Endothelial cell of umbilical vein (primary cell): ENCODE results near the gene PARD3B. TPM values are rescaled to one million over a fixed set of nuclear protein-coding genes. Genes with fewer than 3 reads are reported as not detected.

Experiments
- BruUV-seq: library from RNA; stranded (reverse); fragments of 400-500 nt; replicated peaks from 2 replicates; lab custom pipeline; 2021; lab: Mats Ljungman, UMichigan
- CTCF ChIA-PET: fragments of 300-600, 350-600 bp; sonication (Branson Sonifier 250); formaldehyde crosslinking; loops from one replicate; lab custom pipeline; 2021; ENCODE audit warnings: antibody characterized with exemption, inconsistent platforms; lab: Charles Lee
- POLR2A ChIA-PET: fragments of 300-600, 350-600 bp; sonication (Branson Sonifier 250); formaldehyde crosslinking; loops from one replicate; lab custom pipeline; 2021; ENCODE audit warnings: antibody characterized with exemption, inconsistent platforms; lab: Charles Lee
- DNase-seq: peaks from one replicate; pipeline ENCODE4 v3.0.0-alpha.2; 2011; ENCODE audit warnings: low read depth, low spot score
- FAIRE-seq: peaks from 2 replicates; lab custom pipeline; 2011; peaks lifted over from hg19 to GRCh38; lab: Jason Lieb, UNC
- H2AFZ ChIP-seq: 2 replicates; pipeline ENCODE4 v1.6.0; 2012; ENCODE audit warnings: low read depth, low read length, control low read depth, inconsistent platforms
- H3K27ac ChIP-seq: 2 replicates; pipeline ENCODE4 v1.5.1; 2011; ENCODE audit warnings: low read depth, mild to moderate bottlenecking, control low read depth, low read length, moderate library complexity; ENCODE audit not compliant: insufficient read depth
- H3K27me3 ChIP-seq, 2 experiments: 2 replicates each; pipeline versions ENCODE4 v1.6.0 to v1.6.1; 2011; ENCODE audit warnings: low read length in 2 of 2, mixed read lengths in 1 of 2; ENCODE audit not compliant: control insufficient read depth in 2 of 2, insufficient read depth in 2 of 2
- H3K36me3 ChIP-seq, 2 experiments: 2 replicates in 1 of 2; 3 replicates in 1 of 2; pipeline ENCODE4 v1.5.1; 2011; ENCODE audit warnings: low read length in 2 of 2, mild to moderate bottlenecking in 1 of 2, moderate library complexity in 1 of 2; ENCODE audit not compliant: control insufficient read depth in 2 of 2, insufficient read depth in 2 of 2; ENCODE audit errors: extremely low read depth in 1 of 2
- H3K4me1 ChIP-seq: 3 replicates; pipeline ENCODE4 v1.5.1; 2011; ENCODE audit warnings: mild to moderate bottlenecking, low read length; ENCODE audit not compliant: control insufficient read depth, insufficient read depth; ENCODE audit errors: extremely low read depth
- H3K4me2 ChIP-seq: 2 replicates; pipeline ENCODE4 v1.6.1; 2011; ENCODE audit warnings: low read length, control low read depth, mixed read lengths; ENCODE audit not compliant: insufficient read depth
- H3K4me3 ChIP-seq, 3 experiments: fragments of 200-600 bp in 1 of 3; sonication (generic), shearing (Covaris generic) in 1 of 3; replicated peaks in 1 of 3; 2 replicates each; pipeline ENCODE4 v1.5.1; 2011 to 2016; ENCODE audit warnings: control low read depth in 3 of 3, low read length in 3 of 3, mild to moderate bottlenecking in 2 of 3, inconsistent platforms in 1 of 3, low read depth in 1 of 3, moderate library complexity in 1 of 3; ENCODE audit not compliant: insufficient read depth in 1 of 3
- H3K79me2 ChIP-seq: 2 replicates; pipeline ENCODE4 v1.6.0; 2012; ENCODE audit warnings: low read length, inconsistent platforms; ENCODE audit not compliant: control insufficient read depth, insufficient read depth
- H3K9ac ChIP-seq: replicated peaks from 2 replicates; pipeline ENCODE3; 2011; ENCODE audit warnings: low read length, control low read depth; ENCODE audit not compliant: insufficient read depth; ENCODE audit errors: extremely low read depth
- H3K9me1 ChIP-seq: replicated peaks from 3 replicates; pipeline ENCODE4 v1.6.0; 2011; ENCODE audit warnings: mild to moderate bottlenecking, low read length; ENCODE audit not compliant: control insufficient read depth, insufficient read depth; ENCODE audit errors: extremely low read depth
- H3K9me3 ChIP-seq: replicated peaks from 2 replicates; pipeline ENCODE4 v1.5.1; 2012; ENCODE audit warnings: low read length, inconsistent platforms; ENCODE audit not compliant: control insufficient read depth, insufficient read depth
- H4K20me1 ChIP-seq: replicated peaks from 2 replicates; pipeline ENCODE3; 2011; ENCODE audit warnings: mild to moderate bottlenecking, low read length; ENCODE audit not compliant: control insufficient read depth, insufficient read depth; ENCODE audit errors: extremely low read depth
- EZH2 ChIP-seq: IDR thresholded peaks from 2 replicates; pipeline ENCODE4 v1.6.1; 2012; ENCODE audit warnings: borderline replicate concordance, low read depth, mild to moderate bottlenecking, moderate library complexity, low read length, inconsistent platforms; ENCODE audit not compliant: severe bottlenecking
- FOS ChIP-seq: IDR thresholded peaks from 2 replicates; pipeline ENCODE4 v1.6.1; 2011; ENCODE audit warnings: mild to moderate bottlenecking, low read length, moderate library complexity, borderline replicate concordance; ENCODE audit not compliant: insufficient read depth
- GATA2 ChIP-seq: IDR thresholded peaks from 2 replicates; pipeline ENCODE4 v1.7.0; 2011; ENCODE audit warnings: low read depth, mild to moderate bottlenecking, moderate library complexity, mixed read lengths, low read length; ENCODE audit not compliant: insufficient read length, insufficient read depth
- JUN ChIP-seq: IDR thresholded peaks from 2 replicates; pipeline ENCODE4 v1.6.1; 2011; ENCODE audit warnings: borderline replicate concordance, low read depth; ENCODE audit not compliant: insufficient read length, insufficient read depth
- MYC ChIP-seq: IDR thresholded peaks from one replicate; pipeline ENCODE4 v1.6.1; 2011; ENCODE audit warnings: mild to moderate bottlenecking, low read depth, low read length
- POLR2A ChIP-seq: IDR thresholded peaks from 2 replicates; pipeline ENCODE4 v1.6.1; 2012; ENCODE audit warnings: low read depth, mild to moderate bottlenecking, control low read depth, low read length
- POLR2AphosphoS5 ChIP-seq: IDR thresholded peaks from 2 replicates; pipeline ENCODE4 v1.6.1; 2012; ENCODE audit warnings: low read depth, mild to moderate bottlenecking, control low read depth, low read length, moderate library complexity; ENCODE audit not compliant: insufficient read depth
- dilution Hi-C: fragments of 300-500 bp; cut with MboI; formaldehyde crosslinking; loops from one replicate; pipeline ENCODE4 v1.15.0; 2019; ENCODE audit warnings: low sequenced_read_pairs; ENCODE audit not compliant: extremely low pct_ligation_motif_present
- intact Hi-C: fragments of 100-400 bp; cut with micrococcal nuclease; formaldehyde crosslinking; loops from one replicate; pipeline ENCODE4 v1.10.0; 2022
- polyA plus RNA-seq, 4 experiments: library from polyadenylated mRNA; depleted of rRNA in 3 of 4; stranded (reverse) in 3 of 4; unstranded in 1 of 4; fragments of >200 nt; gene quantifications; 2 replicates each; pipeline versions ENCODE4 v1.2.1 to v1.2.3, GENCODE V29; 2011 to 2012; ENCODE audit warnings: missing spikeins in 1 of 4
- total RNA-seq: library from RNA; stranded (reverse); gene quantifications from 2 replicates; pipeline ENCODE4 v1.2.3, GENCODE V29; 2021
- TF ChIP-seq, protein P1 (sequence below), 2 donors: IDR thresholded peaks; 1 replicate in 1 of 2; 2 replicates in 1 of 2; pipeline ENCODE4 v1.5.1; 2011; ENCODE audit warnings: low read length in 2 of 2, mild to moderate bottlenecking in 2 of 2, moderate library complexity in 2 of 2, control low read depth in 1 of 2, inconsistent platforms in 1 of 2, low read depth in 1 of 2; ENCODE audit not compliant: insufficient read depth in 1 of 2; ENCODE audit errors: extremely low read depth in 1 of 2
- TF ChIP-seq, protein P2 (sequence below): IDR thresholded peaks from 2 replicates; pipeline ENCODE4 v1.6.1; 2011; ENCODE audit not compliant: insufficient read depth, insufficient read length

PARD3B gene
- total and polyA plus RNA-seq, 2 donors (not counting 3 experiments of a cell fraction or from before 2014, with no cell fraction given) = 2.2 to 30.9 TPM

DNA sequence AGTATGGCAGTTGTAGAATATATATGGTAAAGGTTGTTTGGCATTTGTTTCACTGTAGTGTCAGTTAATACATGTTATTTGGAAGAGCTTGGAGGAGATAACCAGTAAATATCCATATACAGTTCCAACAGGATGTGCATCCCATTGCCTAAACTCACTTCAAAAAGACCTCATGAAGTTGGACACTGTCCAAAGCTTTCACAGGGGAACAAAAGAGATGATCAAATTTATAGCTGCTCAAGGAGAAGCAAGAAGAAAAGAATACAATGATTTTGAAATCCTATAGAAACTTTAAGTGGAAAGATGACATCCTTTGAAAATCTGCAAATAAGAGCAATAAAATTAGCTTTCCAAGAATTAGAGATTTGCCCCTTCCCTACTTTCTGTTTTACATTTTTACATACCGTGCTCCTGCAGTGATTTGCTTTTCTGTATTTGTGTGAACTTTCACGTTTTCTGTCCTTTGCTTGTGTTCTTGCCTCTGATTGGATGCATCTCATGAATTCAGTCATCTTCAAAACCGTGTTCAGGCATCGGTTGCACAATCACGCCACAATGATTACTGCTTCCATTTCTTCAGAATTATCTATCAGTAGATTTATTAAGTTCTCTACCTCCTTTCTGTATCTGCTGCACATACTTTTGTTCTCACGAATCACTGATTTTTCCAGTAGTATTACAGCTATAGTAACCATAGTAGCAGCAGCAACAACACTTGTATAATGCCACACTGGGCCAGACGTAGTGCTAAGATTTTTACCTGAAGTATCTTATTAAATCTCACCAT, 83.8 kb downstream of the PARD3B start:
- Histone ChIP-seq H2AFZ (no peak overlapping the region), H3K9me1 (no peaks in the 10 kb centered on the region), H3K36me3 (no peaks in the 10 kb centered on the region), H3K9ac (no peak overlapping the region), H4K20me1 (no peaks in the 10 kb centered on the region), H3K27ac (no peak overlapping the region), H3K4me3 (no peak overlapping the region), H3K79me2 (peaks cover 2% of the 10 kb centered on the region), H3K9me3 (no peaks in the 10 kb centered on the region), H3K27me3 (no peaks in the 10 kb centered on the region), H3K4me2 (no peak overlapping the region), H3K4me1 (no peaks in the 10 kb centered on the region)
- dilution Hi-C loops (no loop called here), intact Hi-C loops (no loop called here)
- no peak for FAIRE-seq
- TF ChIP-seq EZH2 (no peak), FOS (no peak), POLR2A (no peak), JUN (no peak), MYC (no peak), GATA2 (no peak), POLR2AphosphoS5 (no peak)
- TF ChIP-seq, protein P1, sequence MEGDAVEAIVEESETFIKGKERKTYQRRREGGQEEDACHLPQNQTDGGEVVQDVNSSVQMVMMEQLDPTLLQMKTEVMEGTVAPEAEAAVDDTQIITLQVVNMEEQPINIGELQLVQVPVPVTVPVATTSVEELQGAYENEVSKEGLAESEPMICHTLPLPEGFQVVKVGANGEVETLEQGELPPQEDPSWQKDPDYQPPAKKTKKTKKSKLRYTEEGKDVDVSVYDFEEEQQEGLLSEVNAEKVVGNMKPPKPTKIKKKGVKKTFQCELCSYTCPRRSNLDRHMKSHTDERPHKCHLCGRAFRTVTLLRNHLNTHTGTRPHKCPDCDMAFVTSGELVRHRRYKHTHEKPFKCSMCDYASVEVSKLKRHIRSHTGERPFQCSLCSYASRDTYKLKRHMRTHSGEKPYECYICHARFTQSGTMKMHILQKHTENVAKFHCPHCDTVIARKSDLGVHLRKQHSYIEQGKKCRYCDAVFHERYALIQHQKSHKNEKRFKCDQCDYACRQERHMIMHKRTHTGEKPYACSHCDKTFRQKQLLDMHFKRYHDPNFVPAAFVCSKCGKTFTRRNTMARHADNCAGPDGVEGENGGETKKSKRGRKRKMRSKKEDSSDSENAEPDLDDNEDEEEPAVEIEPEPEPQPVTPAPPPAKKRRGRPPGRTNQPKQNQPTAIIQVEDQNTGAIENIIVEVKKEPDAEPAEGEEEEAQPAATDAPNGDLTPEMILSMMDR (IDR thresholded peaks at IDR 0.05; ENCODE audit: extremely low read depth in 1 of 2, insufficient read depth in 1 of 2, low read depth in 1 of 2, low read length in 2 of 2) = no peak
- TF ChIP-seq, protein P2, sequence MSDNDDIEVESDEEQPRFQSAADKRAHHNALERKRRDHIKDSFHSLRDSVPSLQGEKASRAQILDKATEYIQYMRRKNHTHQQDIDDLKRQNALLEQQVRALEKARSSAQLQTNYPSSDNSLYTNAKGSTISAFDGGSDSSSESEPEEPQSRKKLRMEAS = no peak
- ChIA-PET POLR2A (no interaction called here), CTCF (no interaction called here)
- DNase-seq = peak; percentile 14
- no TSS peak for BruUV-seq
